GM06990 (cell line): ENCODE results near the gene SCN1A.
"Not testable (repeated sequence)": the region's sequence is repeated elsewhere in the genome, so short reads cannot be mapped to it uniquely, and the experiment has no call there.

Experiments
- DNase-seq: peaks from one replicate; pipeline ENCODE4 v3.0.0-alpha.2; 2011; ENCODE audit not compliant: insufficient read length; ENCODE audit errors: extremely low read depth
- H3K27me3 ChIP-seq: replicated peaks from 2 replicates; pipeline ENCODE4 v1.6.0; 2011; ENCODE audit warnings: low read length; ENCODE audit not compliant: control insufficient read depth, insufficient read depth
- H3K36me3 ChIP-seq: 2 replicates; pipeline ENCODE4 v1.5.1; 2011; ENCODE audit warnings: low read length; ENCODE audit not compliant: control insufficient read depth, insufficient read depth
- H3K4me3 ChIP-seq: replicated peaks from 2 replicates; pipeline ENCODE4 v1.5.1; 2011; ENCODE audit warnings: low read depth, mild to moderate bottlenecking, control low read depth, low read length
- CTCF ChIP-seq: IDR thresholded peaks from 2 replicates; pipeline ENCODE4 v1.5.1; 2011; ENCODE audit warnings: low read length, control low read depth, mild to moderate bottlenecking, inconsistent platforms; ENCODE audit not compliant: insufficient read depth, poor library complexity, severe bottlenecking

Gene SCN1A

GRCh38 chr2:166013878-166014277 is 113.9 kb downstream of the SCN1A start:
- Histone ChIP-seq H3K27me3 (no peaks in the 10 kb centered on the region), H3K4me3 (no peak overlapping the region), H3K36me3 (no peaks in the 10 kb centered on the region)
- no peak for TF ChIP-seq CTCF
- DNase-seq = no peak

- no peak for DNase-seq
- no peak for TF ChIP-seq CTCF
- Histone ChIP-seq H3K36me3 (no peaks in the 10 kb centered on the region), H3K4me3 (no peak overlapping the region), H3K27me3 (no peaks in the 10 kb centered on the region)
Measured at GRCh38 chr2:166011660-166012059, 116.2 kb downstream of the SCN1A start.

DNA sequence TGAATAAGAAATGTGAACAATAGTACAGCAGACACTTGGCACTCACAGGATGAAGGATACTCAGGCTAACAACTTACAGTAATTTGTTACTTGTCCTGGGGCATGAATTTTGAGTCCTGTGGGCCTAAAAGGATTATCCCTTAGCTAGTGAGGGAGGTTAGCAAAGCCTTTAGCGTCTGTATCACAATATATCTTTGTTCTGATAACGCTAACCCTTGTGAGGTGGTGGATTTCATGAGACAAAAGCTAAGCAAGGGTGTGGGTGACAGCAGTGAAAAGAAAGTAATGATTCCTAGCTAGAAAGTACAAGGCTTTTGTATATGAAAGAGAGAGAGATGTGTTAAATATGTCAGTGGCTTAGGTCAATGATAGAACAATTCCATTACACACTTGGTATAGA is 127.4 kb downstream of the SCN1A start:
- no peak overlapping the region for H3K4me3 ChIP-seq
- no peaks in the 10 kb centered on the region for H3K27me3 ChIP-seq
- no peak for TF ChIP-seq CTCF
- DNase-seq = no peak
- no peaks in the 10 kb centered on the region for H3K36me3 ChIP-seq

- Histone ChIP-seq H3K36me3 (no peaks in the 10 kb centered on the region), H3K27me3 (no peaks in the 10 kb centered on the region), H3K4me3 (no peak overlapping the region)
- TF ChIP-seq CTCF = no peak
- DNase-seq = no peak
Measured at GRCh38 chr2:165990846-165991245, 137.0 kb downstream of the SCN1A start.

GRCh38 chr2:165989851-165990250 is 138.0 kb downstream of the SCN1A start:
- TF ChIP-seq CTCF = no peak
- Histone ChIP-seq H3K27me3 (no peaks in the 10 kb centered on the region), H3K4me3 (no peak overlapping the region), H3K36me3 (no peaks in the 10 kb centered on the region)
- no peak for DNase-seq

DNA sequence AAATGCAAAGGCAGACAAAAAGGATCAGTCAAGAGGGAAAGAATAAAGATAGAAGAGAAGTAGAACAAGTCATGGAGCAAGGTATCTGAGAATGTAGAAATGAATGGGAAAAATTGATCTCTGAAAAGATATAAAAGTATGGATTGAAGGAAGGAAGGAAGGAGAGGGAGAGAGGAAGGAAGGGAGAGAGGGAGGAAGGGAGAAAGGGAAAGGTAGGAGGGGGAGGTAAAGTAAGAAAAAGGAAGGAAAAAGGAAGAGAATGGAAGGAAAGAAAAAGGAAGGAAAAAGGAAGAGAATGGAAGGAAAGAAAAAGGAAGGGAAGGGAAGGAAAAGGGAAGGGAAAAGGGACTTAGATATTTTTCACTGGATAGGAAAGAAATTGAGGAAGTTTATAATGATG is 142.7 kb downstream of the SCN1A start:
- no peak for TF ChIP-seq CTCF
- H3K27me3 ChIP-seq = no peaks in the 10 kb centered on the region
- no peak for DNase-seq
- H3K36me3 ChIP-seq = no peaks in the 10 kb centered on the region
- no peak overlapping the region for H3K4me3 ChIP-seq

DNA sequence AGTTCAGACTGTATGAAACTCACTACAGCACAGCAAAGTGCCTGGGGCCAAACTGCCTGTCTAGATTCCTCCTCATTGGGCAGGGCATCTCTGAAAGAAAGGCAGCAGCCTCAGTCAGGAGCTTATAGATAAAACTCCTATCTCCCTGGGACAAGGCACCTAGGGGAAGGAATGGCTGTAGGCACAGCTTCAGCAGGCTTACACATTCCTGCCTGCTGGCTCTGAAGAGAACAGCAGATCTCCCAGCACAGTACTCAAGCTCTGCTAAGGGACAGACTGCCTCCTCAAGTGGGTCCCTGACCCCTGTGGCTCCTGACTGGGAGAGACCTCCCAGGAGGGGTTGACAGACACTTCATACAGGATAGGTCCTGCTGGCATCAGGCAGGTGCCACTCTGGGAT is 155.7 kb downstream of the SCN1A start:
- not testable (repeated sequence) for H3K27me3 ChIP-seq, H3K36me3 ChIP-seq, H3K4me3 ChIP-seq, DNase-seq
